ENCODE data around the gene S100A13. TPM values are rescaled to one million over a fixed set of nuclear protein-coding genes. Genes with fewer than 3 reads are reported as not detected.
"Not testable (repeated sequence)": the region's sequence is repeated elsewhere in the genome, so short reads cannot be mapped to it uniquely, and the experiment has no call there.

Gene S100A13
- total RNA-seq, 2 experiments from 2014 or later = 4.8 to 10.3 TPM

DNA sequence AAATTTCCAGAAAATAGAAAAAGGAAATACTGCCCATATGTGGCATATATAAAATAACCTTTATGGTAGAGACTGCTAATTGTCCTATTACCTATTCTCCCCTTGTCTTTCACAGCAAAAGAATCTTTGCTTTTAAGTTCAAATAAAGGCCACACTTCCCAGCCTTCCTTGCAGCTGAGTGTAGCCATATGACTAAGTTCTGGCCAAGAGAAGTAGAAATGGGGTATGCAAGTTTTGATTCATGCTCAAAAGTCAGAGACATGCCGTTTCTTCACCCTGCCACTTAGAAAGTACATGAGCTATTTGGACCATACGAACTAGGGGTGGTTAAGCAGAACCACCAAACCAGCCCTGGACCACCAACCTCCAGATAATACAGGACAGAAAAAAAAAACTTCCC lies 43.3 kb downstream of the S100A13 start:
- CTCF ChIA-PET (ENCODE audit: unreplicated experiment) = no interaction called here
- TF ChIP-seq EZH2phosphoT487 (IDR thresholded peaks at IDR 0.05; ENCODE audit: borderline replicate concordance, low read depth, low read length) (no peak), CTCF (conservative IDR thresholded peaks at IDR 0.05; ENCODE audit: low read length) (no peak)

DNA sequence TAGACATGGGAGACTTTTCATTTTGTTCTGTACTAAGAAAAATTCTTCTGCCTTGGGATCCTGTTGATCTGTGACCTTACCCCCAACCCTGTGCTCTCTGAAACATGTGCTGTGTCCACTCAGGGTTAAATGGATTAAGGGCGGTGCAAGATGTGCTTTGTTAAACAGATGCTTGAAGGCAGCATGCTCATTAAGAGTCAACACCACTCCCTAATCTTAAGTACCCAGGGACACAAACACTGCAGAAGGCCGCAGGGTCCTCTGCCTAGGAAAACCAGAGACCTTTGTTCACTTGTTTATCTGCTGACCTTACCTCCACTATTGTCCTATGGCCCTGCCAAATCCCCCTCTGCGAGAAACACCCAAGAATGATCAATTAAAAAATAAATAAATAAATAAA lies 43.8 kb downstream of the S100A13 start:
- H3K9me2 ChIP-seq (ENCODE audit: insufficient read depth, low read length); POLR2A ChIA-PET; BruUV-seq (replicated peaks); H2AFZ ChIP-seq (ENCODE audit: low read length); H3K36me3 ChIP-seq (ENCODE audit: insufficient read depth, low read length); H3K4me2 ChIP-seq (ENCODE audit: low read length); H3K79me2 ChIP-seq (ENCODE audit: insufficient read depth, low read depth, low read length); intact Hi-C loops (cut with micrococcal nuclease; ENCODE audit: unreplicated experiment); DNase-seq (ENCODE audit: low spot score); H3K9me3 ChIP-seq (ENCODE audit: low read length); H3K27ac ChIP-seq (ENCODE audit: low read depth, low read length, poor library complexity, severe bottlenecking); H3K4me1 ChIP-seq (ENCODE audit: insufficient read depth, low read length, poor library complexity, severe bottlenecking); H4K20me1 ChIP-seq (ENCODE audit: insufficient read depth, low read length); CTCF ChIA-PET (ENCODE audit: unreplicated experiment); H3K4me3 ChIP-seq (ENCODE audit: low read depth, low read length, poor library complexity, severe bottlenecking): not testable (repeated sequence)

More for the DNA sequence above, 43.3 kb downstream of the S100A13 start:
- Histone ChIP-seq H4K20me1 (ENCODE audit: insufficient read depth, low read length) (no peaks in the 10 kb centered on the region), H3K9me2 (ENCODE audit: insufficient read depth, low read length) (no peaks in the 10 kb centered on the region), H3K4me1 (ENCODE audit: insufficient read depth, low read length, poor library complexity, severe bottlenecking) (no peaks in the 10 kb centered on the region), H2AFZ (ENCODE audit: low read length) (no peak overlapping the region), H3K9me3 (ENCODE audit: low read length) (no peaks in the 10 kb centered on the region), H3K36me3 (ENCODE audit: insufficient read depth, low read length) (no peaks in the 10 kb centered on the region), H3K79me2 (ENCODE audit: insufficient read depth, low read depth, low read length) (no peaks in the 10 kb centered on the region), H3K4me2 (ENCODE audit: low read length) (no peak overlapping the region), H3K27ac (ENCODE audit: low read depth, low read length, poor library complexity, severe bottlenecking) (no peak overlapping the region), H3K4me3 (ENCODE audit: low read depth, low read length, poor library complexity, severe bottlenecking) (no peak overlapping the region)
- POLR2A ChIA-PET = no interaction called here
- intact Hi-C loops (cut with micrococcal nuclease; ENCODE audit: unreplicated experiment) = no loop called here
- BruUV-seq (replicated peaks) = no TSS peak
- DNase-seq (ENCODE audit: low spot score) = no peak

DNA sequence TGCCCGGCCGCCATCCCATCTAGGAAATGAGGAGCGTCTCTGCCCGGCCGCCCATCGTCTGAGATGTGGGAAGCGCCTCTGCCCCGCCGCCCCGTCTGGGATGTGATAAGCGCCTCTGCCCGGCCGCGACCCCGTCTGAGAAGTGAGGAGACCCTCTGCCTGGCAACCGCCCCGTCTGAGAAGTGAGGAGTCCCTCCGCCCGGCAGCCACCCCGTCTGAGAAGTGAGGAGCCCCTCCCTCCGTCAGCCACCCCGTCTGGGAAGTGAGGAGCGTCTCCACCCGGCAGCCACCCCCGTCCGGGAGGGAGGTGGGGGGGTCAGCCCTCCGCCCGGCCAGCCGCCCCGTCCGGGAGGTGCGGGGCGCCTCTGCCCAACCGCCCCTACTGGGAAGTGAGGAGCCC lies 44.5 kb downstream of the S100A13 start:
- CTCF ChIA-PET (ENCODE audit: unreplicated experiment); BruUV-seq (replicated peaks); H3K9me3 ChIP-seq (ENCODE audit: low read length); intact Hi-C loops (cut with micrococcal nuclease; ENCODE audit: unreplicated experiment); H2AFZ ChIP-seq (ENCODE audit: low read length); H3K4me3 ChIP-seq (ENCODE audit: low read depth, low read length, poor library complexity, severe bottlenecking); H3K27ac ChIP-seq (ENCODE audit: low read depth, low read length, poor library complexity, severe bottlenecking); DNase-seq (ENCODE audit: low spot score); H3K36me3 ChIP-seq (ENCODE audit: insufficient read depth, low read length); H3K9me2 ChIP-seq (ENCODE audit: insufficient read depth, low read length); H3K4me1 ChIP-seq (ENCODE audit: insufficient read depth, low read length, poor library complexity, severe bottlenecking); H4K20me1 ChIP-seq (ENCODE audit: insufficient read depth, low read length); H3K4me2 ChIP-seq (ENCODE audit: low read length); H3K79me2 ChIP-seq (ENCODE audit: insufficient read depth, low read depth, low read length); POLR2A ChIA-PET: not testable (repeated sequence)

GRCh38 chr1:153578936-153579335 lies 48.4 kb downstream of the S100A13 start:
- POLR2A ChIA-PET = interaction anchor here (2.1 kb wide), 1 partner anchor 21 kb away, joined by 4 read pairs; no protein-coding TSS in a partner anchor
- H3K9me2 ChIP-seq (ENCODE audit: insufficient read depth, low read length) = no peaks in the 10 kb centered on the region
- no peak overlapping the region for H3K4me3 ChIP-seq (ENCODE audit: low read depth, low read length, poor library complexity, severe bottlenecking)
- no peak overlapping the region for H3K4me2 ChIP-seq (ENCODE audit: low read length)
- H4K20me1 ChIP-seq (ENCODE audit: insufficient read depth, low read length) = no peaks in the 10 kb centered on the region
- H3K27ac ChIP-seq (ENCODE audit: low read depth, low read length, poor library complexity, severe bottlenecking) = no peak overlapping the region
- no peaks in the 10 kb centered on the region for H3K4me1 ChIP-seq (ENCODE audit: insufficient read depth, low read length, poor library complexity, severe bottlenecking)
- no peaks in the 10 kb centered on the region for H3K79me2 ChIP-seq (ENCODE audit: insufficient read depth, low read depth, low read length)
- intact Hi-C loops (cut with micrococcal nuclease; ENCODE audit: unreplicated experiment) = no loop called here
- no peaks in the 10 kb centered on the region for H3K9me3 ChIP-seq (ENCODE audit: low read length)
- CTCF ChIA-PET (ENCODE audit: unreplicated experiment) = no interaction called here
- no peaks in the 10 kb centered on the region for H3K36me3 ChIP-seq (ENCODE audit: insufficient read depth, low read length)
- no peak for DNase-seq (ENCODE audit: low spot score)
- no peak for TF ChIP-seq EZH2phosphoT487 (IDR thresholded peaks at IDR 0.05; ENCODE audit: borderline replicate concordance, low read depth, low read length)
- no peak for TF ChIP-seq CTCF (conservative IDR thresholded peaks at IDR 0.05; ENCODE audit: low read length)
- no peak overlapping the region for H2AFZ ChIP-seq (ENCODE audit: low read length)
- no TSS peak for BruUV-seq (replicated peaks)

Measured in OCI-LY7 (cell line).